ENCODE results near the gene BABAM2.

- no peak for TF ChIP-seq EZH2 (IDR thresholded peaks at IDR 0.05; ENCODE audit: insufficient read depth, poor library complexity, severe bottlenecking)
- no peak for TF ChIP-seq EZH2phosphoT487 (IDR thresholded peaks at IDR 0.05; ENCODE audit: insufficient read depth, low read depth)
These were observed 260.5 kb downstream of the BABAM2 start for GRCh38 chr2:28150994-28151393.
